DMS79 (cell line): ENCODE measurements around the gene PACSIN3.
"Not testable (repeated sequence)": the region's sequence is repeated elsewhere in the genome, so short reads cannot be mapped to it uniquely, and the experiment has no call there.

Experiments used
- DNase-seq: peaks from one replicate; lab custom pipeline; 2025; lab: John Stamatoyannopoulos, UW

PACSIN3 gene

GRCh38 chr11:47192111-47192510 lies 5.9 kb upstream of the PACSIN3 start:
- no peak for DNase-seq

GRCh38 chr11:47191137-47191536 lies 4.9 kb upstream of the PACSIN3 start:
- DNase-seq, result not testable (repeated sequence)

GRCh38 chr11:47189100-47189834 lies 3.0 kb upstream of the PACSIN3 start:
- no peak for DNase-seq

- no peak for DNase-seq
Observed at GRCh38 chr11:47188259-47188658, 2.0 kb upstream of the PACSIN3 start.

GRCh38 chr11:47187723-47188122 lies 1.5 kb upstream of the PACSIN3 start:
- DNase-seq, result no peak

GRCh38 chr11:47186700-47187695 lies 764 bp upstream of the PACSIN3 start:
- DNase-seq, result no peak

GRCh38 chr11:47185305-47186075 lies 744 bp downstream of the PACSIN3 start:
- peak; percentile 34 for DNase-seq

GRCh38 chr11:47184711-47185304 lies 1.4 kb downstream of the PACSIN3 start:
- DNase-seq, result no peak

- no peak for DNase-seq
Observed at GRCh38 chr11:47183969-47184368, 2.3 kb downstream of the PACSIN3 start.

GRCh38 chr11:47183031-47183856 lies 3.0 kb downstream of the PACSIN3 start:
- no peak for DNase-seq

- DNase-seq, result no peak
Observed at GRCh38 chr11:47182380-47182779, 3.9 kb downstream of the PACSIN3 start.

- DNase-seq, result no peak
Observed at GRCh38 chr11:47181271-47181670, 5.0 kb downstream of the PACSIN3 start.

- DNase-seq, result no peak
Observed at GRCh38 chr11:47180006-47180787, 6.0 kb downstream of the PACSIN3 start.

- no peak for DNase-seq
Observed at GRCh38 chr11:47179655-47179991, 6.6 kb downstream of the PACSIN3 start.

GRCh38 chr11:47178737-47179654 lies 7.2 kb downstream of the PACSIN3 start:
- no peak for DNase-seq

- no peak for DNase-seq
Observed at GRCh38 chr11:47178316-47178715, 7.9 kb downstream of the PACSIN3 start.

GRCh38 chr11:47177846-47178245 lies 8.4 kb downstream of the PACSIN3 start:
- DNase-seq, result no peak

GRCh38 chr11:47177229-47177845 lies 8.9 kb downstream of the PACSIN3 start:
- peak; percentile 42 for DNase-seq
